HG03095 (cell line): Measurements from ENCODE around the gene FAM50B.
"Not testable (repeated sequence)": the region's sequence is repeated elsewhere in the genome, so short reads cannot be mapped to it uniquely, and the experiment has no call there.

Source experiments
- ATAC-seq: cut with Tn5 transposase; IDR thresholded peaks from one replicate; pipeline ENCODE4 v1.9.1; 2021; ENCODE audit warnings: moderate library complexity; ENCODE audit not compliant: unreplicated experiment

FAM50B gene

GRCh38 chr6:3847521-3847920, 1.7 kb upstream of the FAM50B start:
- ATAC-seq: no peak

GRCh38 chr6:3848380-3848779, 793 bp upstream of the FAM50B start:
- ATAC-seq: no peak

GRCh38 chr6:3849681-3850450, 693 bp downstream of the FAM50B start:
- no peak for ATAC-seq

GRCh38 chr6:3850451-3851203, 1.5 kb downstream of the FAM50B start:
- ATAC-seq: no peak

- no peak for ATAC-seq
These were observed 2.7 kb downstream of the FAM50B start for GRCh38 chr6:3851839-3852238.

- ATAC-seq: no peak
These were observed 3.2 kb downstream of the FAM50B start for GRCh38 chr6:3852391-3852790.

- no peak for ATAC-seq
These were observed 6.7 kb downstream of the FAM50B start for GRCh38 chr6:3855866-3856265.

GRCh38 chr6:3856576-3856975, 7.4 kb downstream of the FAM50B start:
- ATAC-seq: no peak

- ATAC-seq: no peak
These were observed 8.6 kb downstream of the FAM50B start for GRCh38 chr6:3857468-3858456.

- no peak for ATAC-seq
These were observed 10.8 kb downstream of the FAM50B start for GRCh38 chr6:3859878-3860552.

GRCh38 chr6:3861424-3861823, 12.3 kb downstream of the FAM50B start:
- ATAC-seq: no peak

GRCh38 chr6:3862038-3862437, 12.9 kb downstream of the FAM50B start:
- no peak for ATAC-seq

GRCh38 chr6:3863322-3863721, 14.1 kb downstream of the FAM50B start:
- not testable (repeated sequence) for ATAC-seq

- ATAC-seq: no peak
These were observed 16.3 kb downstream of the FAM50B start for GRCh38 chr6:3865463-3865862.

GRCh38 chr6:3867641-3868502, 18.7 kb downstream of the FAM50B start:
- ATAC-seq: no peak

GRCh38 chr6:3868544-3868943, 19.4 kb downstream of the FAM50B start:
- ATAC-seq: no peak

- ATAC-seq: no peak
These were observed 20.1 kb downstream of the FAM50B start for GRCh38 chr6:3869284-3869631.

- no peak for ATAC-seq
These were observed 20.7 kb downstream of the FAM50B start for GRCh38 chr6:3869632-3870527.

- no peak for ATAC-seq
These were observed 21.4 kb downstream of the FAM50B start for GRCh38 chr6:3870528-3870925.
